DND-41 (cell line): ENCODE results near the gene TTC39A.

Experiments
- ATAC-seq: fragments of 200-7000 bp; cut with Tn5 transposase; 3 replicates; pipeline ENCODE4 v1.9.1; 2021; ENCODE audit warnings: low read depth; ENCODE audit not compliant: insufficient read depth
- DNase-seq: peaks from one replicate; pipeline ENCODE4 v3.0.0-alpha.2; 2020
- H2AFZ ChIP-seq: 2 replicates; pipeline ENCODE4 v1.6.0; 2012; ENCODE audit warnings: low read depth, low read length
- H3K27ac ChIP-seq: 2 replicates; pipeline ENCODE4 v1.5.1; 2012; ENCODE audit warnings: low read length, inconsistent platforms
- H3K27me3 ChIP-seq: fragments of 200-600 bp; sonication (generic); 2 replicates; pipeline ENCODE4 v1.6.0; 2012; ENCODE audit warnings: low read length, mild to moderate bottlenecking, inconsistent platforms; ENCODE audit not compliant: insufficient read depth, poor library complexity
- H3K36me3 ChIP-seq: 2 replicates; pipeline ENCODE4 v1.5.1; 2012; ENCODE audit warnings: low read length, inconsistent platforms; ENCODE audit not compliant: insufficient read depth
- H3K4me1 ChIP-seq: 2 replicates; pipeline ENCODE4 v1.5.1; 2012; ENCODE audit warnings: mild to moderate bottlenecking, low read length; ENCODE audit not compliant: insufficient read depth
- H3K4me2 ChIP-seq: 2 replicates; pipeline ENCODE4 v1.6.0; 2012; ENCODE audit warnings: mild to moderate bottlenecking, moderate library complexity, low read length, inconsistent platforms; ENCODE audit not compliant: insufficient read depth
- H3K4me3 ChIP-seq, 2 experiments: fragments of 200-600 bp in 1 of 2; shearing (Covaris generic) in 1 of 2; 2 replicates each; pipeline ENCODE4 v1.5.1; 2012 to 2016; ENCODE audit warnings: inconsistent platforms in 2 of 2, low read length in 2 of 2, mild to moderate bottlenecking in 2 of 2, low read depth in 1 of 2, moderate library complexity in 1 of 2
- H3K79me2 ChIP-seq: 2 replicates; pipeline ENCODE4 v1.6.0; 2012; ENCODE audit warnings: low read length, inconsistent platforms; ENCODE audit not compliant: insufficient read depth
- H3K9ac ChIP-seq: 2 replicates; pipeline ENCODE4 v1.6.0; 2012; ENCODE audit warnings: low read depth, mild to moderate bottlenecking, inconsistent platforms, low read length, moderate library complexity
- H3K9me3 ChIP-seq: 2 replicates; pipeline ENCODE4 v1.5.1; 2012; ENCODE audit warnings: low read length, moderate library complexity, mild to moderate bottlenecking, inconsistent platforms; ENCODE audit not compliant: insufficient read depth, severe bottlenecking
- H4K20me1 ChIP-seq: 2 replicates; pipeline ENCODE4 v1.6.0; 2012; ENCODE audit warnings: low read length; ENCODE audit not compliant: insufficient read depth
- EZH2 ChIP-seq: IDR thresholded peaks from 3 replicates; pipeline ENCODE4 v1.6.1; 2012; ENCODE audit warnings: borderline replicate concordance, low read depth, mild to moderate bottlenecking, moderate library complexity, low read length, inconsistent platforms; ENCODE audit not compliant: severe bottlenecking
- TF ChIP-seq, protein P1 (sequence below): IDR thresholded peaks from 2 replicates; pipeline ENCODE4 v1.5.1; 2012; ENCODE audit warnings: borderline replicate concordance, low read length, moderate library complexity, mild to moderate bottlenecking; ENCODE audit not compliant: poor library complexity, severe bottlenecking; ENCODE audit errors: extremely low read depth

The TTC39A gene

DNA sequence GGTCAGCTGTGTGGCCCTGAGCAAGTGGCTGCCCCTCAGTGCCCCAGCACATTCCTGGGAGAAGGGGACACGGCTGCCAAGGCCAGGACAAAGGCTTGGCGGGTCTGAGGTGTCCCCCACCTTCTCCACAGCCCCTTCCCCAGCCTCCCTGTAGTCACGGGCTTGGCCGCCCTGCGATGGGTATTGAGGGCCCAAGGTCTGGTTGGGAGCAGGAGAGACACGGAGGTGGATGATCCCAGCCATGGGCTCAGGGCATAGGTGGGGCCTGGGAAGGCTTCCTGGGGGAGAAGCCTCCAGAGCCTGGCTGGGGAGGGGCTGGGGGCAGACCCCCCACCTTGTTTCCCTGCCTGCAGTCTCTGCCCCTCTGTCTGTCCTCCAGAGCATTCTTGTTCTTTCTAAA, 27.0 kb downstream of the TTC39A start:
- H3K36me3 ChIP-seq = no peaks in the 10 kb centered on the region
- no peaks in the 10 kb centered on the region for H3K79me2 ChIP-seq
- H4K20me1 ChIP-seq = no peaks in the 10 kb centered on the region
- H3K4me2 ChIP-seq = no peak overlapping the region
- no peak for TF ChIP-seq EZH2
- TF ChIP-seq, protein P1, sequence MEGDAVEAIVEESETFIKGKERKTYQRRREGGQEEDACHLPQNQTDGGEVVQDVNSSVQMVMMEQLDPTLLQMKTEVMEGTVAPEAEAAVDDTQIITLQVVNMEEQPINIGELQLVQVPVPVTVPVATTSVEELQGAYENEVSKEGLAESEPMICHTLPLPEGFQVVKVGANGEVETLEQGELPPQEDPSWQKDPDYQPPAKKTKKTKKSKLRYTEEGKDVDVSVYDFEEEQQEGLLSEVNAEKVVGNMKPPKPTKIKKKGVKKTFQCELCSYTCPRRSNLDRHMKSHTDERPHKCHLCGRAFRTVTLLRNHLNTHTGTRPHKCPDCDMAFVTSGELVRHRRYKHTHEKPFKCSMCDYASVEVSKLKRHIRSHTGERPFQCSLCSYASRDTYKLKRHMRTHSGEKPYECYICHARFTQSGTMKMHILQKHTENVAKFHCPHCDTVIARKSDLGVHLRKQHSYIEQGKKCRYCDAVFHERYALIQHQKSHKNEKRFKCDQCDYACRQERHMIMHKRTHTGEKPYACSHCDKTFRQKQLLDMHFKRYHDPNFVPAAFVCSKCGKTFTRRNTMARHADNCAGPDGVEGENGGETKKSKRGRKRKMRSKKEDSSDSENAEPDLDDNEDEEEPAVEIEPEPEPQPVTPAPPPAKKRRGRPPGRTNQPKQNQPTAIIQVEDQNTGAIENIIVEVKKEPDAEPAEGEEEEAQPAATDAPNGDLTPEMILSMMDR = no peak
- ATAC-seq (no peak), DNase-seq (no peak)
- no peak overlapping the region for H2AFZ ChIP-seq
- H3K9ac ChIP-seq = no peak overlapping the region
- H3K4me1 ChIP-seq = no peaks in the 10 kb centered on the region
- no peaks in the 10 kb centered on the region for H3K27me3 ChIP-seq
- no peaks in the 10 kb centered on the region for H3K9me3 ChIP-seq
- no peak overlapping the region for H3K4me3 ChIP-seq
- H3K27ac ChIP-seq = no peak overlapping the region

DNA sequence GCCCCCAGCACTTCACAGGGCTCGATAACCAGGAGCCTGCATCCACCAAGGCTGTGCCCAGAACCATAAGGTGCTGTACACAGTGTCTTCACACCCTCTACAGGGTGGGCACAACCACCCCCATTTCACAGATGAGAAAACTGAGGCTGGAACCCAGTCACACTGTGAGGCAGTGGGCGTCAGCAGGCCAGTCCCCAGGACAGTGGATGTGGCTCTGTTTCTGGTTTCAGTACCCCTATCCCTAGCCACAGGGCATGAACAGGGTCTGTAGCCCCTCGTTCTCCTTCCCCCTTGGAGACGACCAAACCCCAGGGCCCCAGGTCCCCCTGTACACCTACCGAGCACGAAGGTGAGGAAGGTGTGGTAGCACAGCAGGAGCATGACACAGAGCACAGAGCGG, 27.6 kb downstream of the TTC39A start:
- ATAC-seq (no peak), DNase-seq (no peak)
- H3K9ac ChIP-seq = no peak overlapping the region
- H2AFZ ChIP-seq = no peak overlapping the region
- no peak overlapping the region for H3K4me2 ChIP-seq
- TF ChIP-seq EZH2 = no peak
- TF ChIP-seq, protein P1 = no peak
- H3K27ac ChIP-seq = no peak overlapping the region
- no peaks in the 10 kb centered on the region for H3K79me2 ChIP-seq
- no peaks in the 10 kb centered on the region for H4K20me1 ChIP-seq
- H3K4me3 ChIP-seq = no peak overlapping the region
- H3K27me3 ChIP-seq = no peaks in the 10 kb centered on the region
- H3K36me3 ChIP-seq = no peaks in the 10 kb centered on the region
- H3K4me1 ChIP-seq = no peaks in the 10 kb centered on the region
- no peaks in the 10 kb centered on the region for H3K9me3 ChIP-seq

DNA sequence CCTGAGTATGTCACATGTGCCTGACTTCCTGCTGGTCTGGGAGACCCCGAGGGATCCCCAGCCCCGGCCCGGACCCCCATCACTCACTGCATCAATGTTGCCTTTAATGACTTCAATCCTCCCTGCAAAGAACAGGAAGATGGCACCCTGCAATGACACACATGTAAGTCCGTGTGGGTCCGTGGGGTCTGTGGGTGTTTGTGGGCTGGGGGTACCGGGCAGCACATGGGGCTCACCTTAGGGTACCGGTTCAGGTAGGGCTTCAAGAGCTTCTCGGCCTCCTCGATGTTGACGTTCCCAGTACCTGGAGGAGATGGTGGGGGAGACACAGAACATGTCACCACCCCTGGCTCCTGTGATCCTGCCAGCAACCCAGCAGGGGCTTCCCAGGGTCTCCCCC, 28.1 kb downstream of the TTC39A start:
- H2AFZ ChIP-seq = no peak overlapping the region
- no peaks in the 10 kb centered on the region for H3K79me2 ChIP-seq
- H3K27me3 ChIP-seq = no peaks in the 10 kb centered on the region
- DNase-seq (no peak), ATAC-seq (no peak)
- H3K9me3 ChIP-seq = no peaks in the 10 kb centered on the region
- H3K4me3 ChIP-seq = no peak overlapping the region
- H3K9ac ChIP-seq = no peak overlapping the region
- H4K20me1 ChIP-seq = no peaks in the 10 kb centered on the region
- H3K27ac ChIP-seq = no peak overlapping the region
- H3K4me2 ChIP-seq = no peak overlapping the region
- H3K36me3 ChIP-seq = no peaks in the 10 kb centered on the region
- TF ChIP-seq, protein P1 = no peak
- no peak for TF ChIP-seq EZH2
- peaks cover 1% of the 10 kb centered on the region for H3K4me1 ChIP-seq

DNA sequence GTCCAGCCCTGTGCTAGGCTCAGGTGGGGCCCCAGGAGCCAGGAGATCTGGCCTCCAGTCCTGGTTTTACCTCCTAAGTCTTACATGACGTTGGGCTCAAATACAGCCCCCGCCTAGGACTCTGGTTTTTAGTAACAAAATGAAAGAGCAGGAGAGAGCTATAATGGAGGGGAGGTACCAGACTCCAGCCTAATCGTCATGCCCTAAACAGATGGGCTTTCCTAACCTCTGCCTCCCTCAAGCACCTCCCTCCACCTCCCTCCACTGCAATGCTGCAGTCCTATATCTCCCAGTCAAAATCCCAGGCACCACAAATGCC, 28.6 kb downstream of the TTC39A start:
- H3K9ac ChIP-seq = no peak overlapping the region
- no peak overlapping the region for H3K27ac ChIP-seq
- no peak overlapping the region for H3K4me2 ChIP-seq
- peaks cover 6% of the 10 kb centered on the region for H3K4me1 ChIP-seq
- no peak overlapping the region for H3K4me3 ChIP-seq
- H3K36me3 ChIP-seq = no peaks in the 10 kb centered on the region
- H3K27me3 ChIP-seq = no peaks in the 10 kb centered on the region
- H2AFZ ChIP-seq = no peak overlapping the region
- DNase-seq = no peak
- no peaks in the 10 kb centered on the region for H4K20me1 ChIP-seq
- no peak for ATAC-seq
- no peaks in the 10 kb centered on the region for H3K79me2 ChIP-seq
- TF ChIP-seq EZH2 = no peak
- TF ChIP-seq, protein P1 = no peak
- no peaks in the 10 kb centered on the region for H3K9me3 ChIP-seq
